ENCODE measurements around the gene ZBTB48.
A peak's percentile ranks its signal among the peaks of the same experiment; 100 is the strongest.

The ZBTB48 gene

DNA sequence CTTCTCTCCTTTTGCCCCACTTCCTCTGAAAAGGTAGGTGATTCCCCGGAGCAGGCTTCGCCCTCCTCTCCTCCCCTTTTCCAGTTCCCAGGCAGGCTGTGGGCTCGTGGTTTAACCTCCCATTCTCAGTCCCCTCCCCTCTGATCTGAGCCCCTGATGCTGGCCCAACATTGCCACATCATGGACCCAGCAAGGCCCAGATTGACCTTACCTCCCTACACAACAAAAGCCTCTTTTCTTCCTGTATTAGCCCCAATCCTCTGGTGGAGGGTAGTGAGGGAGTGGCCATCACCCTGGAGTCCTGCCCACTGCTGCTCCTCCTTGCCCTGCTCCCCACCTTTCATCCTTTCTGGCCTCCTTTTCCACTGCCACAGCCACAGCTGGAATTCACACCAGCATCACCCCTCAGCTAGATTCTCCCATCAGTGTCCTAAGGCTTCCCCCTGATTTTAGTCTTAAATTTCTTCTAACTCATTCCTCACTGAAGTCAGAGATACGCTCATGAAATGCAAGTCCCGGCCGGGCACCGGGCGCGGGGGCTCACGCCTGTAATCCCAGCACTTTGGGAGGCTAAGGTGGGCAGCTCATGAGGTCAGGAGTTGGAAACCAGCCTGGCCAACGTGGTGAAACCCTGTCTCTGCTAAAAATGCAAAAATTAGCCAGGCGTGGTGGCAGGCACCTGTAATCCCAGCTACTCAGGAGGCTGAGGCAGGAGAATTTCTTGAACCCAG is 7.0 kb upstream of the ZBTB48 start:
- Histone ChIP-seq H3K9me3 (ENCODE audit: control insufficient read depth in 1 of 2, low read length in 2 of 2) (no peaks in the 10 kb centered on the region), H3K27me3 (ENCODE audit: control insufficient read depth in 1 of 2, insufficient read depth in 2 of 2, low read length in 2 of 2) (no peaks in the 10 kb centered on the region), H3K36me3 (ENCODE audit: control insufficient read depth in 1 of 2, insufficient read depth in 2 of 2, low read length in 2 of 2) (no peaks in the 10 kb centered on the region)

DNA sequence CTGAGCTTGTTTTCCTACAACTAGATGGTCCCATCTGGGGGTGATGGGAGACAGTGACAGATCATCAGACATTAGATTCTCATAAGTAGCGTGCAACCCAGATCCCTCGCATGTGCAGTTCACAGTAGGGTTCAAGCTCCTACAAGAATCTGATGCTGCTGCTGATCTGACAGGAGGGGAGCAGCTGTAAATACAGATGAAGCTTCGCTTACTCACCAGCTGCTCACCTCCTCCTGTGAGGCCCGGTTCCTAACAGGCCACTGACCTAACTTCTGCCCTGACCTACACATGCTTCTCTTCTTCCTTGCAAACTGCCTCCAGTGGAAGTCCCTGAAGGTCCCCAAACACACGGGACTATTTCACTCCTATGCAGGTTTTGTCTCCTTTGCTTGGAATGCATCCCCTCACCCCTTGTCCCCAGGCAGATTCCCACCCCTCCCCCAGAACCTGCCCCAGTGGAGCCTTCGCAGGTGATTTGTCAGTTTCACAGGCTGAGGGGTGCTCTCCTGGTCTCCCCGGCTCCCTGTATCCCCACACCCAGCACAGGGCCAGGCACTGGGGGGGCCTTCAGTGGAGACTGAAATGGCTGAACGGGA is 5.7 kb upstream of the ZBTB48 start:
- Histone ChIP-seq H3K4me1 (ENCODE audit: control insufficient read depth in 1 of 2, insufficient read depth in 2 of 2, low read length in 2 of 2) (peaks cover 2 to 3% of the 10 kb centered on the region in 2 donors), H3K9ac (ENCODE audit: low read depth in 1 of 2, low read length in 2 of 2) (no peak overlapping the region), H3K36me3 (ENCODE audit: control insufficient read depth in 1 of 2, insufficient read depth in 2 of 2, low read length in 2 of 2) (no peaks in the 10 kb centered on the region), H3K9me3 (ENCODE audit: control insufficient read depth in 1 of 2, low read length in 2 of 2) (no peaks in the 10 kb centered on the region), H3K4me3 (ENCODE audit: low read depth in 1 of 2, low read length in 2 of 2) (no peak overlapping the region), H3K27me3 (ENCODE audit: control insufficient read depth in 1 of 2, insufficient read depth in 2 of 2, low read length in 2 of 2) (no peaks in the 10 kb centered on the region), H3K27ac (ENCODE audit: low read depth, low read length) (no peak overlapping the region)

More for the DNA sequence above, 7.0 kb upstream of the ZBTB48 start:
- H3K27ac ChIP-seq (ENCODE audit: low read depth, low read length) = no peak overlapping the region
- H3K4me1 ChIP-seq (ENCODE audit: control insufficient read depth in 1 of 2, insufficient read depth in 2 of 2, low read length in 2 of 2) = no peaks in the 10 kb centered on the region
- H3K9ac ChIP-seq (ENCODE audit: low read depth in 1 of 2, low read length in 2 of 2) = no peak overlapping the region
- no peak overlapping the region for H3K4me3 ChIP-seq (ENCODE audit: low read depth in 1 of 2, low read length in 2 of 2)

DNA sequence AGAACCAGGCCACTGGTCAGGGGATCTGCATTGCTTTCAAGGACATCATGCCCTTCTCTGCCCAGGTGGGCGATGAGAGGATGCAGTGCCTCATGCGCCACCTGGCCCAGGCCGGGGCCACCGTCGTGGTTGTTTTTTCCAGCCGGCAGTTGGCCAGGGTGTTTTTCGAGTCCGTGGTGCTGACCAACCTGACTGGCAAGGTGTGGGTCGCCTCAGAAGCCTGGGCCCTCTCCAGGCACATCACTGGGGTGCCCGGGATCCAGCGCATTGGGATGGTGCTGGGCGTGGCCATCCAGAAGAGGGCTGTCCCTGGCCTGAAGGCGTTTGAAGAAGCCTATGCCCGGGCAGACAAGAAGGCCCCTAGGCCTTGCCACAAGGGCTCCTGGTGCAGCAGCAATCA is 5.0 kb upstream of the ZBTB48 start:
- H3K4me1 ChIP-seq (ENCODE audit: control insufficient read depth in 1 of 2, insufficient read depth in 2 of 2, low read length in 2 of 2) = peaks cover 7 to 8% of the 10 kb centered on the region in 2 donors
- no peak overlapping the region for H3K27ac ChIP-seq (ENCODE audit: low read depth, low read length)
- no peak overlapping the region for H3K9ac ChIP-seq (ENCODE audit: low read depth in 1 of 2, low read length in 2 of 2)
- no peaks in the 10 kb centered on the region for H3K27me3 ChIP-seq (ENCODE audit: control insufficient read depth in 1 of 2, insufficient read depth in 2 of 2, low read length in 2 of 2)
- H3K36me3 ChIP-seq (ENCODE audit: control insufficient read depth in 1 of 2, insufficient read depth in 2 of 2, low read length in 2 of 2) = no peaks in the 10 kb centered on the region
- H3K9me3 ChIP-seq (ENCODE audit: control insufficient read depth in 1 of 2, low read length in 2 of 2) = no peaks in the 10 kb centered on the region
- H3K4me3 ChIP-seq (ENCODE audit: low read depth in 1 of 2, low read length in 2 of 2) = no peak overlapping the region

DNA sequence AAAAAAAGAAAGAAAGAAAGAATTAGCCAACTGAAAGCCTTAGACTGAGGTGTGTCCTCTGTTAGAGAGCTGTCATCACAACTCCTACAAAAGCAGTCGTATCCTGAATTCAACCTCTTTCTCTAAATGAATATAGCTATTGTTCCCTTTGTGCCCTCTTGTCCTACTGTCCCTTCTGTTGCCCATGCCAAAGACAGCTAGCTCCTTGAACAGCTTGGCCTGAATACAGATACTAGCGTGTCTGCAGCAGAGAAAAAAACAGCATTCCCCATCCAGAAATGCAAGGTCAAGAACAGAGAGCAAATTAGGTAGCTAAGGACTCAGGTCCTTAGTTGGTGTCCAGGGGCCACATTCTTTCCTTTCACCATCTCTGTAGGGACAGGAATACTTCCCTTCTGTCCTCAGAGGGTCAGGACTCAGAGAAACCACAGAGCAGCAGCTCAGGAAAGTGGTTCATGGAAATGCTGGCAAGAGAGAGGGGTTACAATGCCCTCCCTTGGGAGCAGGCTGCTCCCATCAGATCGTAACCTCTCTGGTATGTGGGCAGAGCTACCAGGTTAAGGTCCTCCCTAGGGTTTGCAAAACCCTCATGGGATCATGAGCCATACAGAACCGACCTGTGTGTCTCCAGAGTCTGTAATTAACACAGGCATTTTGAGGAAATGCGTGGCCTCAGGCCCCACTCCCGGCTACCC is 1.8 kb upstream of the ZBTB48 start:
- H3K27me3 ChIP-seq (ENCODE audit: control insufficient read depth in 1 of 2, insufficient read depth in 2 of 2, low read length in 2 of 2) = no peaks in the 10 kb centered on the region
- H3K4me3 ChIP-seq (ENCODE audit: low read depth in 1 of 2, low read length in 2 of 2) = no peak overlapping the region
- H3K9me3 ChIP-seq (ENCODE audit: control insufficient read depth in 1 of 2, low read length in 2 of 2) = no peaks in the 10 kb centered on the region
- no peak overlapping the region for H3K9ac ChIP-seq (ENCODE audit: low read depth in 1 of 2, low read length in 2 of 2)
- H3K27ac ChIP-seq (ENCODE audit: low read depth, low read length) = no peak overlapping the region
- no peaks in the 10 kb centered on the region for H3K36me3 ChIP-seq (ENCODE audit: control insufficient read depth in 1 of 2, insufficient read depth in 2 of 2, low read length in 2 of 2)
- H3K4me1 ChIP-seq (ENCODE audit: control insufficient read depth in 1 of 2, insufficient read depth in 2 of 2, low read length in 2 of 2) = peaks cover 29 to 34% of the 10 kb centered on the region in 2 donors

- Histone ChIP-seq H3K27ac (ENCODE audit: low read depth, low read length) (peak overlapping the region; percentile 57), H3K4me1 (ENCODE audit: control insufficient read depth in 1 of 2, insufficient read depth in 2 of 2, low read length in 2 of 2) (peaks cover 29 to 36% of the 10 kb centered on the region in 2 donors), H3K9me3 (ENCODE audit: control insufficient read depth in 1 of 2, low read length in 2 of 2) (no peaks in the 10 kb centered on the region), H3K4me3 (ENCODE audit: low read depth in 1 of 2, low read length in 2 of 2) (peak overlapping the region; percentile 75 to 90), H3K27me3 (ENCODE audit: control insufficient read depth in 1 of 2, insufficient read depth in 2 of 2, low read length in 2 of 2) (no peaks in the 10 kb centered on the region), H3K36me3 (ENCODE audit: control insufficient read depth in 1 of 2, insufficient read depth in 2 of 2, low read length in 2 of 2) (no peaks in the 10 kb centered on the region), H3K9ac (ENCODE audit: low read depth in 1 of 2, low read length in 2 of 2) (peak overlapping the region; percentile 44 to 81)
These were observed 995 bp upstream of the ZBTB48 start for GRCh38 chr1:6578624-6579373.

- Histone ChIP-seq H3K27me3 (ENCODE audit: control insufficient read depth in 1 of 2, insufficient read depth in 2 of 2, low read length in 2 of 2) (no peaks in the 10 kb centered on the region), H3K4me3 (ENCODE audit: low read depth in 1 of 2, low read length in 2 of 2) (peak overlapping the region; percentile 75 to 90), H3K27ac (ENCODE audit: low read depth, low read length) (peak overlapping the region; percentile 91), H3K36me3 (ENCODE audit: control insufficient read depth in 1 of 2, insufficient read depth in 2 of 2, low read length in 2 of 2) (no peaks in the 10 kb centered on the region), H3K9me3 (ENCODE audit: control insufficient read depth in 1 of 2, low read length in 2 of 2) (no peaks in the 10 kb centered on the region), H3K9ac (ENCODE audit: low read depth in 1 of 2, low read length in 2 of 2) (peak overlapping the region; percentile 56 to 81), H3K4me1 (ENCODE audit: control insufficient read depth in 1 of 2, insufficient read depth in 2 of 2, low read length in 2 of 2) (peaks cover 29 to 41% of the 10 kb centered on the region in 2 donors)
These were observed 362 bp downstream of the ZBTB48 start for GRCh38 chr1:6580119-6580592.

GRCh38 chr1:6580593-6581409 is 1.0 kb downstream of the ZBTB48 start:
- no peaks in the 10 kb centered on the region for H3K9me3 ChIP-seq (ENCODE audit: control insufficient read depth in 1 of 2, low read length in 2 of 2)
- H3K4me1 ChIP-seq (ENCODE audit: control insufficient read depth in 1 of 2, insufficient read depth in 2 of 2, low read length in 2 of 2) = peaks cover 29 to 41% of the 10 kb centered on the region in 2 donors
- peak overlapping the region; percentile 75 to 90 for H3K4me3 ChIP-seq (ENCODE audit: low read depth in 1 of 2, low read length in 2 of 2)
- H3K27ac ChIP-seq (ENCODE audit: low read depth, low read length) = peak overlapping the region; percentile 52
- no peaks in the 10 kb centered on the region for H3K27me3 ChIP-seq (ENCODE audit: control insufficient read depth in 1 of 2, insufficient read depth in 2 of 2, low read length in 2 of 2)
- H3K36me3 ChIP-seq (ENCODE audit: control insufficient read depth in 1 of 2, insufficient read depth in 2 of 2, low read length in 2 of 2) = no peaks in the 10 kb centered on the region
- peak overlapping the region; percentile 56 to 81 for H3K9ac ChIP-seq (ENCODE audit: low read depth in 1 of 2, low read length in 2 of 2)

DNA sequence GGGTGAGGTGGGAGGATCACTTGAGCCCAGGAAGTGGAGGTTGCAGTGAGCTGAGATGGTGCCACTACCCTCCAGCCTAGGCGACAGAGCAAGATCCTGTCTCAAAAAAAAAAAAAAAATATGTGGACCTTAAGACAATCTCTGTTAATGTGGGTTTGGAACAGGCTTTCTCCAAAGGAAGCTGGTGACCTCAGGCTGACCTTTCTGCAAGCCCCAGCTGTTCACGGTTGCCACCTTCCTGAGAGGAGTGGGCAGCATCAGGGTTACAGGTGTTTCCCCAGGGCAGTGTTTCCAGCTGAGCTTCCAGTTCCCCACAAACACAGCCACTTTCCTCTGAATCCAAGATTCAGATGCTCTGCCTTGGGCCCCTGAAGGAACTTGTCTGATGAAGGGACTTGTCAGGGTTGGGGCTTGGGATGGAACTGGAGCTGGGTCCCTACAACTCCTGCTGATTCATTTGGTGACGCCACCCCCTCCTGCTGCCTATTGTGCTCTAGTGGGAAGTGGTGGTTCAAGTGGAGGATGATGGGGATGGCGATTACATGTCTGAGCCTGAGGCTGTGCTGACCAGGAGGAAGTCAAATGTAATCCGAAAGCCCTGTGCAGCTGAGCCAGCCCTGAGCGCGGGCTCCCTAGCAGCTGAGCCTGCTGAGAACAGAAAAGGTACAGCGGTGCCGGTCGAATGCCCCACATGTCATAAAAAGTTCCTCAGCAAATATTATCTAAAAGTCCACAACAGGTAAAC is 1.9 kb downstream of the ZBTB48 start:
- peaks cover 29 to 41% of the 10 kb centered on the region in 2 donors for H3K4me1 ChIP-seq (ENCODE audit: control insufficient read depth in 1 of 2, insufficient read depth in 2 of 2, low read length in 2 of 2)
- peak overlapping the region; percentile 6 to 55 for H3K9ac ChIP-seq (ENCODE audit: low read depth in 1 of 2, low read length in 2 of 2)
- peak overlapping the region; percentile 50 for H3K27ac ChIP-seq (ENCODE audit: low read depth, low read length)
- H3K4me3 ChIP-seq (ENCODE audit: low read depth in 1 of 2, low read length in 2 of 2) = peak overlapping the region; percentile 8 to 75
- no peaks in the 10 kb centered on the region for H3K9me3 ChIP-seq (ENCODE audit: control insufficient read depth in 1 of 2, low read length in 2 of 2)
- H3K27me3 ChIP-seq (ENCODE audit: control insufficient read depth in 1 of 2, insufficient read depth in 2 of 2, low read length in 2 of 2) = no peaks in the 10 kb centered on the region
- H3K36me3 ChIP-seq (ENCODE audit: control insufficient read depth in 1 of 2, insufficient read depth in 2 of 2, low read length in 2 of 2) = peaks cover 0 to 3% of the 10 kb centered on the region in 2 donors

DNA sequence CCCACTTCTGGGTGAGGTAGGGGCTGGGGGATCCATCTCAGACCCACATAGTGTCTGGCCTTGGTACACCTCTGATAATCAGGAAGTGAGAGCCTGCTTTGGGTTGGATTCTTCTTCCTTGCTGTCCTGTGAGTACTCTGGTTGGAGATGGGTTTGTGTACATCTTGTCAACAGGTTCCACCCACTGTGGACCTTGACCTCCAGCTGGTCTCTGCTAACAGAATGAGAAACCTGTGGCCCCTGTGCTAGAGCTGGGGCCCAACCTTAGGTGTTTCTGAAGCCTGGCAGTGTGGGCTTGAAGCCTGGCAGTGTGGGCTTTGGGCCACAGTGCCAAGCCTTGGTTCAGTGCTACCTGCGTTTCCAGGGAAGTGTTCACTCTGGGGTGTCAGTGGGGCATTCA is 2.6 kb downstream of the ZBTB48 start:
- Histone ChIP-seq H3K27ac (ENCODE audit: low read depth, low read length) (peak overlapping the region; percentile 50), H3K9me3 (ENCODE audit: control insufficient read depth in 1 of 2, low read length in 2 of 2) (no peaks in the 10 kb centered on the region), H3K4me1 (ENCODE audit: control insufficient read depth in 1 of 2, insufficient read depth in 2 of 2, low read length in 2 of 2) (peaks cover 31 to 42% of the 10 kb centered on the region in 2 donors), H3K36me3 (ENCODE audit: control insufficient read depth in 1 of 2, insufficient read depth in 2 of 2, low read length in 2 of 2) (peaks cover 0 to 7% of the 10 kb centered on the region in 2 donors), H3K4me3 (ENCODE audit: low read depth in 1 of 2, low read length in 2 of 2) (peak overlapping the region; percentile 8 to 75), H3K27me3 (ENCODE audit: control insufficient read depth in 1 of 2, insufficient read depth in 2 of 2, low read length in 2 of 2) (no peaks in the 10 kb centered on the region), H3K9ac (ENCODE audit: low read depth in 1 of 2, low read length in 2 of 2) (peak overlapping the region; percentile 6 to 55)
